OCI-LY1 (cell line): ENCODE measurements around the gene NT5DC2.

Experiments
- H2AFZ ChIP-seq: fragments of 200-600 bp; sonication (generic), shearing (Covaris generic); 2 replicates; pipeline ENCODE4 v1.6.0; 2014; ENCODE audit warnings: antibody characterized with exemption, mild to moderate bottlenecking, low read length
- H3F3A ChIP-seq: fragments of 200-600 bp; sonication (generic), shearing (Covaris generic); 2 replicates; pipeline ENCODE4 v1.6.0; 2014; ENCODE audit warnings: mild to moderate bottlenecking, antibody characterized with exemption, low read length, moderate library complexity; ENCODE audit not compliant: insufficient read depth
- H3K27ac ChIP-seq: fragments of 200-600 bp; sonication (generic); 2 replicates; pipeline ENCODE4 v1.5.1; 2014; ENCODE audit warnings: low read length, mixed run types, mild to moderate bottlenecking, low read depth; ENCODE audit not compliant: poor library complexity, severe bottlenecking
- H3K27me3 ChIP-seq: fragments of 200-600 bp; sonication (generic); 2 replicates; pipeline ENCODE4 v1.6.0; 2014; ENCODE audit warnings: antibody characterized with exemption, mild to moderate bottlenecking, low read length, moderate library complexity; ENCODE audit not compliant: insufficient read depth
- H3K36me3 ChIP-seq: fragments of 200-600 bp; sonication (generic); 2 replicates; pipeline ENCODE4 v1.6.1; 2014; ENCODE audit warnings: mild to moderate bottlenecking, antibody characterized with exemption, low read length, moderate library complexity, mixed read lengths; ENCODE audit not compliant: insufficient read depth
- H3K4me1 ChIP-seq: fragments of 200-600 bp; sonication (generic); 2 replicates; pipeline ENCODE4 v1.5.1; 2014; ENCODE audit warnings: mild to moderate bottlenecking, low read length, moderate library complexity; ENCODE audit not compliant: insufficient read depth, severe bottlenecking
- H3K4me2 ChIP-seq: fragments of 200-600 bp; sonication (generic), shearing (Covaris generic); 2 replicates; pipeline ENCODE4 v1.6.1; 2014; ENCODE audit warnings: low read length
- H3K4me3 ChIP-seq: fragments of 200-600 bp; sonication (generic); 2 replicates; pipeline ENCODE4 v1.5.1; 2014; ENCODE audit warnings: low read length, low read depth, mild to moderate bottlenecking, mixed read lengths; ENCODE audit not compliant: poor library complexity, severe bottlenecking
- H3K79me2 ChIP-seq: fragments of 200-600 bp; shearing (Covaris generic); 2 replicates; pipeline ENCODE4 v1.6.1; 2016; ENCODE audit warnings: mixed run types, low read length, mixed read lengths; ENCODE audit not compliant: insufficient read depth
- H3K9ac ChIP-seq: fragments of 200-600 bp; sonication (generic), shearing (Covaris generic); 2 replicates; pipeline ENCODE4 v1.6.1; 2014; ENCODE audit warnings: mild to moderate bottlenecking, low read length, mixed read lengths
- H3K9me2 ChIP-seq: fragments of 200-600 bp; sonication (generic), shearing (Covaris generic); 2 replicates; pipeline ENCODE4 v1.6.1; 2014; ENCODE audit warnings: low read depth, mild to moderate bottlenecking, low read length, mixed read lengths
- H3K9me3 ChIP-seq: fragments of 200-600 bp; shearing (Covaris generic); 2 replicates; pipeline ENCODE4 v1.6.1; 2014; ENCODE audit warnings: low read length, mixed read lengths
- H4K20me1 ChIP-seq: fragments of 200-600 bp; sonication (generic), shearing (Covaris generic); 2 replicates; pipeline ENCODE4 v1.6.0; 2016; ENCODE audit warnings: mild to moderate bottlenecking, low read length; ENCODE audit not compliant: insufficient read depth
- CTCF ChIP-seq: fragments of 200-600 bp; sonication (generic), shearing (Covaris generic); IDR thresholded peaks from 2 replicates; pipeline ENCODE4 v1.5.1; 2017; ENCODE audit warnings: mild to moderate bottlenecking, antibody characterized with exemption, low read length, moderate library complexity, mixed read lengths
- EZH2 ChIP-seq: fragments of 200-600 bp; sonication (generic), shearing (Covaris generic); IDR thresholded peaks from 2 replicates; pipeline ENCODE4 v1.8.0; 2017; ENCODE audit warnings: borderline replicate concordance, mixed run types, mild to moderate bottlenecking, antibody characterized with exemption, low read length, moderate library complexity, mixed read lengths

NT5DC2 gene

DNA sequence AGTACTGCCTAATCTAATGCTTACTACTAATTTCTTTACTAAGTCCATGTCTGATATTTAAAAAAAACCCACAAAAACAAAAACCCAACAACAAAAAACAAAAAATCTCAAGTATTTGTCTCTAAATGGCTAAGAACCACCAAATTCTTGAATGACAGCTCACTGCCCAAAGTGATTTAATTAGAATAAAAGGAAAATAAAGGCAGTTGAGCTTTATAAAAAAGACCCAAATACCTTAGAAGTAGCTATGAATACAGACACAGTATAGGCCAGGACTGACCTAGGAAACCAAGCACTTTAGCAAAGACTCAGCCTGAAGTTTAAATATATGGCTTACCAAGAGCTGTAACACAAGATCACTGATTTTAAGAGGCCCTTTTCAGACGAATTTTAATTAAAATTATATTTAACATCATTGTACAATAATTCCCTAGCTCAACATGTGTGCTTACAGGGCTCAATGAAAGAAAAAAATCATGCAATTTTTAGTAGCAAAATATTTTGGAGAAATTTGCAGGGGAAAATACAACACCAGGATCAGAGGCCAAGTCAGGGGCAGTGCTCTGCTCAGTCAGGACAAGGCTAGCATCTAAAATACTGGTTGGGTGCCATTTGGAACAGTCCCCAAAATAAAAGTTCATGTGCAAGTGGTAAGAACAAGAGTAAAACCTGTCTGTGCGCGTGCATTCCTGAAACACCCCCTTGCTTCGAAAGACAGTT is 27.5 kb upstream of the NT5DC2 start:
- Histone ChIP-seq H2AFZ (no peak overlapping the region), H3F3A (no peaks in the 10 kb centered on the region), H3K9ac (no peak overlapping the region), H3K9me2 (no peaks in the 10 kb centered on the region), H3K4me1 (no peaks in the 10 kb centered on the region), H3K4me3 (no peak overlapping the region), H3K79me2 (no peaks in the 10 kb centered on the region), H3K27ac (no peak overlapping the region), H4K20me1 (no peaks in the 10 kb centered on the region), H3K27me3 (no peaks in the 10 kb centered on the region), H3K9me3 (no peaks in the 10 kb centered on the region), H3K36me3 (peaks cover 59% of the 10 kb centered on the region), H3K4me2 (no peak overlapping the region)
- TF ChIP-seq CTCF (no peak), EZH2 (no peak)

DNA sequence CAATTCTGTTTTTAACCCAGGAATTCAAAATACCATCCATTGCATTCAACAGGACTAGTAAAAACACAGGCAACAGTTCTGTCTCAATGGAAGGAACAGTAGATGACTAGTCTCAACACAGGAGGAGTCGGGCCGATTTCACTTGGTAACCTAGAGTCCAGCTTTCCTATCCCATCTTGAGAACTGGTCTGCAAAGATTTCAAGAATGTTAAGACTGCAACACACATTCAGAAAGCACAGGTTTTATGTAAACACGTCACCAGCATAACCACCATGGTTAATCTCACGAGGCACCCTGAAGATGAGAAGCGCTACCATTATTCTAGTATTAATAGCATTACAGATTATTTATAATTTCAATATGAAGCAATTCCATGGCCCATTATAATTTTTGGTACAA is 24.8 kb upstream of the NT5DC2 start:
- Histone ChIP-seq H3K36me3 (peaks cover 74% of the 10 kb centered on the region), H3K27me3 (no peaks in the 10 kb centered on the region), H4K20me1 (no peaks in the 10 kb centered on the region)

GRCh38 chr3:52557011-52557960 is 23.6 kb upstream of the NT5DC2 start:
- Histone ChIP-seq H3K27me3 (no peaks in the 10 kb centered on the region), H3K9me2 (no peaks in the 10 kb centered on the region), H3K9ac (no peak overlapping the region), H3K79me2 (no peaks in the 10 kb centered on the region), H2AFZ (no peak overlapping the region), H3K4me2 (no peak overlapping the region), H3K9me3 (no peaks in the 10 kb centered on the region), H3K4me3 (no peak overlapping the region), H4K20me1 (no peaks in the 10 kb centered on the region), H3F3A (no peaks in the 10 kb centered on the region), H3K36me3 (peaks cover 66% of the 10 kb centered on the region), H3K27ac (no peak overlapping the region), H3K4me1 (no peaks in the 10 kb centered on the region)
- no peak for TF ChIP-seq CTCF
- no peak for TF ChIP-seq EZH2

More for the DNA sequence above, 24.8 kb upstream of the NT5DC2 start:
- H3K9me2 ChIP-seq: no peaks in the 10 kb centered on the region
- no peak overlapping the region for H3K4me2 ChIP-seq
- H3K4me1 ChIP-seq: no peaks in the 10 kb centered on the region
- H2AFZ ChIP-seq: no peak overlapping the region
- no peak overlapping the region for H3K27ac ChIP-seq
- H3K4me3 ChIP-seq: no peak overlapping the region
- H3F3A ChIP-seq: no peaks in the 10 kb centered on the region
- TF ChIP-seq EZH2 (no peak), CTCF (no peak)
- no peaks in the 10 kb centered on the region for H3K9me3 ChIP-seq
- no peak overlapping the region for H3K9ac ChIP-seq
- no peaks in the 10 kb centered on the region for H3K79me2 ChIP-seq
